ENCODE data around the gene KCTD14. TPM values are rescaled to one million over a fixed set of nuclear protein-coding genes. Genes with fewer than 3 reads are reported as not detected.

Gene KCTD14
- total RNA-seq, 2 experiments from 2014 or later, result not detected

DNA sequence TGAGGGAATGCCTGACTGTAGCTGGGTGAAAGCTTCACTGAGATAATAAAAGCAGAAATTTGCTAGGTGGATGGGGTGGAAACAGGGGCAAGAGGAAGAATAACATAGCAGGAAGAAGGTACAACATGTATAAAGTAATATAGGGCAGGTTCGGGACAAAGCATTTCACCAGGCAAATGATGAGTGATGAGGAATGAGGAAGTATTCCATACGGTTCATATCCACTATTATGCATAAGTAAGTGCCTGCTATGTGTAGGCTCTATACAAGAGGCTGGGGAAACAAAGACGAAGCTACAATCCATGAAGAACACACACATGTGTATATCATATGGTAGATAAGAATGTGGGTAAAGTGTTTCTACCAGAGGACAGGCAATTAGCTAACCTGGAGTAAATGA is 48.6 kb upstream of the KCTD14 start:
- no peak for DNase-seq (ENCODE audit: low spot score)
- H3K4me1 ChIP-seq (ENCODE audit: insufficient read depth, low read length, poor library complexity, severe bottlenecking), result no peaks in the 10 kb centered on the region
- TF ChIP-seq, protein P1, sequence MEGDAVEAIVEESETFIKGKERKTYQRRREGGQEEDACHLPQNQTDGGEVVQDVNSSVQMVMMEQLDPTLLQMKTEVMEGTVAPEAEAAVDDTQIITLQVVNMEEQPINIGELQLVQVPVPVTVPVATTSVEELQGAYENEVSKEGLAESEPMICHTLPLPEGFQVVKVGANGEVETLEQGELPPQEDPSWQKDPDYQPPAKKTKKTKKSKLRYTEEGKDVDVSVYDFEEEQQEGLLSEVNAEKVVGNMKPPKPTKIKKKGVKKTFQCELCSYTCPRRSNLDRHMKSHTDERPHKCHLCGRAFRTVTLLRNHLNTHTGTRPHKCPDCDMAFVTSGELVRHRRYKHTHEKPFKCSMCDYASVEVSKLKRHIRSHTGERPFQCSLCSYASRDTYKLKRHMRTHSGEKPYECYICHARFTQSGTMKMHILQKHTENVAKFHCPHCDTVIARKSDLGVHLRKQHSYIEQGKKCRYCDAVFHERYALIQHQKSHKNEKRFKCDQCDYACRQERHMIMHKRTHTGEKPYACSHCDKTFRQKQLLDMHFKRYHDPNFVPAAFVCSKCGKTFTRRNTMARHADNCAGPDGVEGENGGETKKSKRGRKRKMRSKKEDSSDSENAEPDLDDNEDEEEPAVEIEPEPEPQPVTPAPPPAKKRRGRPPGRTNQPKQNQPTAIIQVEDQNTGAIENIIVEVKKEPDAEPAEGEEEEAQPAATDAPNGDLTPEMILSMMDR (conservative IDR thresholded peaks at IDR 0.05; ENCODE audit: low read length), result no peak
- no peak for TF ChIP-seq EZH2phosphoT487 (IDR thresholded peaks at IDR 0.05; ENCODE audit: borderline replicate concordance, low read depth, low read length)
- no peak overlapping the region for H2AFZ ChIP-seq (ENCODE audit: low read length)
- no peaks in the 10 kb centered on the region for H4K20me1 ChIP-seq (ENCODE audit: insufficient read depth, low read length)
- H3K79me2 ChIP-seq (ENCODE audit: insufficient read depth, low read depth, low read length), result peaks cover 11% of the 10 kb centered on the region; the same call in 1 of the 2 replicates
- H3K36me3 ChIP-seq (ENCODE audit: insufficient read depth, low read length), result peaks cover 29% of the 10 kb centered on the region
- intact Hi-C loops (cut with micrococcal nuclease; ENCODE audit: unreplicated experiment), result no loop called here
- ChIA-PET CTCF (ENCODE audit: unreplicated experiment) (no interaction called here), POLR2A (no interaction called here)
- H3K9me3 ChIP-seq (ENCODE audit: low read length), result no peaks in the 10 kb centered on the region
- H3K9me2 ChIP-seq (ENCODE audit: insufficient read depth, low read length), result no peaks in the 10 kb centered on the region
- H3K4me2 ChIP-seq (ENCODE audit: low read length), result no peak overlapping the region
- no peak overlapping the region for H3K27ac ChIP-seq (ENCODE audit: low read depth, low read length, poor library complexity, severe bottlenecking)
- no TSS peak for BruUV-seq (replicated peaks)
- no peak overlapping the region for H3K4me3 ChIP-seq (ENCODE audit: low read depth, low read length, poor library complexity, severe bottlenecking)

GRCh38 chr11:78070621-78071020 is 47.5 kb upstream of the KCTD14 start:
- H3K9me3 ChIP-seq (ENCODE audit: low read length), result no peaks in the 10 kb centered on the region
- no peak overlapping the region for H3K4me3 ChIP-seq (ENCODE audit: low read depth, low read length, poor library complexity, severe bottlenecking)
- H3K4me2 ChIP-seq (ENCODE audit: low read length), result no peak overlapping the region
- no peaks in the 10 kb centered on the region for H3K9me2 ChIP-seq (ENCODE audit: insufficient read depth, low read length)
- H2AFZ ChIP-seq (ENCODE audit: low read length), result no peak overlapping the region
- peaks cover 24% of the 10 kb centered on the region for H3K36me3 ChIP-seq (ENCODE audit: insufficient read depth, low read length)
- ChIA-PET CTCF (ENCODE audit: unreplicated experiment) (no interaction called here), POLR2A (interaction anchor here (0.7 kb wide), 1 partner anchor 8 kb away, joined by 3 read pairs; no protein-coding TSS in a partner anchor)
- H3K4me1 ChIP-seq (ENCODE audit: insufficient read depth, low read length, poor library complexity, severe bottlenecking), result no peaks in the 10 kb centered on the region
- no peak for DNase-seq (ENCODE audit: low spot score)
- H3K79me2 ChIP-seq (ENCODE audit: insufficient read depth, low read depth, low read length), result peaks cover 10% of the 10 kb centered on the region; the same call in 1 of the 2 replicates
- intact Hi-C loops (cut with micrococcal nuclease; ENCODE audit: unreplicated experiment), result no loop called here
- no TSS peak for BruUV-seq (replicated peaks)
- no peaks in the 10 kb centered on the region for H4K20me1 ChIP-seq (ENCODE audit: insufficient read depth, low read length)
- H3K27ac ChIP-seq (ENCODE audit: low read depth, low read length, poor library complexity, severe bottlenecking), result no peak overlapping the region
- TF ChIP-seq EZH2phosphoT487 (IDR thresholded peaks at IDR 0.05; ENCODE audit: borderline replicate concordance, low read depth, low read length), result no peak
- TF ChIP-seq, protein P1 (conservative IDR thresholded peaks at IDR 0.05; ENCODE audit: low read length), result no peak

DNA sequence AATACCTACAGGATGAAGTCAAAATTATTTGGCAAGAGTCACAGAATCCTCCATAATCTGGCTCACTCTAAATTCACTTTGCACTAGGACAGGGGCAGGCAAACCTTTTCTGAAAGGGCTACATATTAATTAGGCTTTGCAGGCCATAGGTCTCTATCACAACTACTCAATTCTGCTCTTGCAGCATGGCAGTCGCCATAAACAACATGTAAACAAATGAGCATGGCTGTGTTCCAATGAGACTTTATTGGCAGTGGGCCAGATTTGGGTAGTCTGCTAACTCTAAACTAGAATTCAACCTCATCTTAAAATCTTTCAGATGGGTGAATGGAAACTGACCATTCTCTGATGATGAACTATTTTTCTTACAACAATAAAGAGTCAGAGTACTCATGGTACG is 46.4 kb upstream of the KCTD14 start:
- no peaks in the 10 kb centered on the region for H3K79me2 ChIP-seq (ENCODE audit: insufficient read depth, low read depth, low read length)
- H3K4me2 ChIP-seq (ENCODE audit: low read length), result no peak overlapping the region
- H3K9me3 ChIP-seq (ENCODE audit: low read length), result no peaks in the 10 kb centered on the region
- H4K20me1 ChIP-seq (ENCODE audit: insufficient read depth, low read length), result no peaks in the 10 kb centered on the region
- no peak overlapping the region for H3K27ac ChIP-seq (ENCODE audit: low read depth, low read length, poor library complexity, severe bottlenecking)
- DNase-seq (ENCODE audit: low spot score), result no peak
- peaks cover 24% of the 10 kb centered on the region for H3K36me3 ChIP-seq (ENCODE audit: insufficient read depth, low read length)
- no peak for TF ChIP-seq EZH2phosphoT487 (IDR thresholded peaks at IDR 0.05; ENCODE audit: borderline replicate concordance, low read depth, low read length)
- TF ChIP-seq, protein P1 (conservative IDR thresholded peaks at IDR 0.05; ENCODE audit: low read length), result no peak
- H2AFZ ChIP-seq (ENCODE audit: low read length), result no peak overlapping the region
- intact Hi-C loops (cut with micrococcal nuclease; ENCODE audit: unreplicated experiment), result no loop called here
- no TSS peak for BruUV-seq (replicated peaks)
- CTCF ChIA-PET (ENCODE audit: unreplicated experiment), result no interaction called here
- H3K4me3 ChIP-seq (ENCODE audit: low read depth, low read length, poor library complexity, severe bottlenecking), result no peak overlapping the region
- H3K9me2 ChIP-seq (ENCODE audit: insufficient read depth, low read length), result no peaks in the 10 kb centered on the region
- H3K4me1 ChIP-seq (ENCODE audit: insufficient read depth, low read length, poor library complexity, severe bottlenecking), result no peaks in the 10 kb centered on the region
- POLR2A ChIA-PET, result no interaction called here

All from OCI-LY7 (cell line).